Spinal cord (tissue), 10 donors: ENCODE measurements around the gene FOS. TPM values are rescaled to one million over a fixed set of nuclear protein-coding genes. Genes with fewer than 3 reads are reported as not detected.
A peak's percentile ranks its signal among the peaks of the same experiment; 100 is the strongest.
"Not testable (repeated sequence)": the region's sequence is repeated elsewhere in the genome, so short reads cannot be mapped to it uniquely, and the experiment has no call there.

ENCODE experiments used
- DNase-seq, 6 donors: peaks; one replicate each; pipeline versions ENCODE4 v3.0.0 to v3.0.0-alpha.2; 2013 to 2015; ENCODE audit warnings: low spot score in 6 of 6, low read depth in 4 of 6
- H3K27ac ChIP-seq: one replicate; pipeline ENCODE4 v1.5.1; 2013; ENCODE audit warnings: low read depth, low read length, control low read depth
- H3K27me3 ChIP-seq: one replicate; pipeline ENCODE4 v1.6.1; 2013; ENCODE audit warnings: low read length; ENCODE audit not compliant: control insufficient read depth, insufficient read depth
- H3K36me3 ChIP-seq: one replicate; pipeline ENCODE4 v1.6.1; 2013; ENCODE audit warnings: low read length; ENCODE audit not compliant: control insufficient read depth, insufficient read depth
- H3K4me1 ChIP-seq: one replicate; pipeline ENCODE4 v1.6.1; 2013; ENCODE audit warnings: low read length; ENCODE audit not compliant: control insufficient read depth, insufficient read depth
- H3K4me3 ChIP-seq: one replicate; pipeline ENCODE4 v1.5.1; 2013; ENCODE audit warnings: low read depth, low read length, control low read depth
- H3K9me3 ChIP-seq: one replicate; pipeline ENCODE4 v1.6.1; 2013; ENCODE audit warnings: low read length; ENCODE audit not compliant: control insufficient read depth, insufficient read depth
- WGBS: methylation state at CpG from one replicate; pipeline ENCODE4 v1.1.5; 2013; ENCODE audit warnings: missing lambda C conversion rate; ENCODE audit not compliant: insufficient coverage; 5-methylcytosine and 5-hydroxymethylcytosine counted together
- polyA plus RNA-seq, 2 donors: library from polyadenylated mRNA; unstranded; fragments of 120-200 nt; gene quantifications; one replicate each; pipeline ENCODE4 v1.2.1, GENCODE V29; 2013; ENCODE audit not compliant: insufficient read length in 2 of 2
- total RNA-seq, 2 donors: library from RNA; depleted of rRNA in 1 of 2; stranded (reverse); fragments of 120-200 nt in 1 of 2; fragments of >200 nt in 1 of 2; gene quantifications; one replicate each; pipeline versions ENCODE4 v1.2.3 to v1.2.4, GENCODE V29; 2013 to 2014
- donor health status: healthy.

The FOS gene
- total and polyA plus RNA-seq, 4 donors, result 124 to 842 (median 271) TPM

DNA sequence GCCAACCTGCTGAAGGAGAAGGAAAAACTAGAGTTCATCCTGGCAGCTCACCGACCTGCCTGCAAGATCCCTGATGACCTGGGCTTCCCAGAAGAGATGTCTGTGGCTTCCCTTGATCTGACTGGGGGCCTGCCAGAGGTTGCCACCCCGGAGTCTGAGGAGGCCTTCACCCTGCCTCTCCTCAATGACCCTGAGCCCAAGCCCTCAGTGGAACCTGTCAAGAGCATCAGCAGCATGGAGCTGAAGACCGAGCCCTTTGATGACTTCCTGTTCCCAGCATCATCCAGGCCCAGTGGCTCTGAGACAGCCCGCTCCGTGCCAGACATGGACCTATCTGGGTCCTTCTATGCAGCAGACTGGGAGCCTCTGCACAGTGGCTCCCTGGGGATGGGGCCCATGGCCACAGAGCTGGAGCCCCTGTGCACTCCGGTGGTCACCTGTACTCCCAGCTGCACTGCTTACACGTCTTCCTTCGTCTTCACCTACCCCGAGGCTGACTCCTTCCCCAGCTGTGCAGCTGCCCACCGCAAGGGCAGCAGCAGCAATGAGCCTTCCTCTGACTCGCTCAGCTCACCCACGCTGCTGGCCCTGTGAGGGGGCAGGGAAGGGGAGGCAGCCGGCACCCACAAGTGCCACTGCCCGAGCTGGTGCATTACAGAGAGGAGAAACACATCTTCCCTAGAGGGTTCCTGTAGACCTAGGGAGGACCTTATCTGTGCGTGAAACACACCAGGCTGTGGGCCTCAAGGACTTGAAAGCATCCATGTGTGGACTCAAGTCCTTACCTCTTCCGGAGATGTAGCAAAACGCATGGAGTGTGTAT is 2.4 kb downstream of the FOS start:
- peak in 1 of 6 donors; percentile 53 for DNase-seq
- Histone ChIP-seq H3K4me1 (peaks cover 45% of the 10 kb centered on the region), H3K27ac (peak overlapping the region; percentile 95), H3K9me3 (no peaks in the 10 kb centered on the region), H3K4me3 (peak overlapping the region; percentile 99), H3K36me3 (peaks cover 11% of the 10 kb centered on the region), H3K27me3 (peaks cover 3% of the 10 kb centered on the region)
- 88% methylated on average over 13 of the region's 17 CpGs for WGBS

DNA sequence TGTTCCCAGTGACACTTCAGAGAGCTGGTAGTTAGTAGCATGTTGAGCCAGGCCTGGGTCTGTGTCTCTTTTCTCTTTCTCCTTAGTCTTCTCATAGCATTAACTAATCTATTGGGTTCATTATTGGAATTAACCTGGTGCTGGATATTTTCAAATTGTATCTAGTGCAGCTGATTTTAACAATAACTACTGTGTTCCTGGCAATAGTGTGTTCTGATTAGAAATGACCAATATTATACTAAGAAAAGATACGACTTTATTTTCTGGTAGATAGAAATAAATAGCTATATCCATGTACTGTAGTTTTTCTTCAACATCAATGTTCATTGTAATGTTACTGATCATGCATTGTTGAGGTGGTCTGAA is 3.0 kb downstream of the FOS start:
- Histone ChIP-seq H3K4me3 (peak overlapping the region; percentile 11), H3K4me1 (peaks cover 40% of the 10 kb centered on the region), H3K27me3 (peaks cover 3% of the 10 kb centered on the region), H3K27ac (no peak overlapping the region), H3K9me3 (no peaks in the 10 kb centered on the region), H3K36me3 (peaks cover 11% of the 10 kb centered on the region)
- no CpG with 5 or more reads among the region's 1 CpG for WGBS
- DNase-seq, result no peak

DNA sequence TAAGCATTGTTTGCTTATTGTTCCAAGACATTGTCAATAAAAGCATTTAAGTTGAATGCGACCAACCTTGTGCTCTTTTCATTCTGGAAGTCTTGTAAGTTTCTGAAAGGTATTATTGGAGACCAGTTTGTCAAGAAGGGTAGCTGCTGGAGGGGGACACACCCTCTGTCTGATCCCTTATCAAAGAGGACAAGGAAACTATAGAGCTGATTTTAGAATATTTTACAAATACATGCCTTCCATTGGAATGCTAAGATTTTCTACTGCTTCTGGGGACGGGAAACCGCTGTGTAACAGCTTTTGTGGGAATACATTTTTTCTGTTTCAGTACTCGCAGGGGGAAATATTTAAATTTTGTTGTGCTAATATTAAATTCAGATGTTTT is 3.5 kb downstream of the FOS start:
- H3K27ac ChIP-seq, result no peak overlapping the region
- peak in 1 of 6 donors; percentile 74 for DNase-seq
- H3K4me3 ChIP-seq, result no peak overlapping the region
- H3K4me1 ChIP-seq, result peaks cover 37% of the 10 kb centered on the region
- no peaks in the 10 kb centered on the region for H3K9me3 ChIP-seq
- no CpG with 5 or more reads among the region's 4 CpGs for WGBS
- peaks cover 11% of the 10 kb centered on the region for H3K36me3 ChIP-seq
- peaks cover 3% of the 10 kb centered on the region for H3K27me3 ChIP-seq

DNA sequence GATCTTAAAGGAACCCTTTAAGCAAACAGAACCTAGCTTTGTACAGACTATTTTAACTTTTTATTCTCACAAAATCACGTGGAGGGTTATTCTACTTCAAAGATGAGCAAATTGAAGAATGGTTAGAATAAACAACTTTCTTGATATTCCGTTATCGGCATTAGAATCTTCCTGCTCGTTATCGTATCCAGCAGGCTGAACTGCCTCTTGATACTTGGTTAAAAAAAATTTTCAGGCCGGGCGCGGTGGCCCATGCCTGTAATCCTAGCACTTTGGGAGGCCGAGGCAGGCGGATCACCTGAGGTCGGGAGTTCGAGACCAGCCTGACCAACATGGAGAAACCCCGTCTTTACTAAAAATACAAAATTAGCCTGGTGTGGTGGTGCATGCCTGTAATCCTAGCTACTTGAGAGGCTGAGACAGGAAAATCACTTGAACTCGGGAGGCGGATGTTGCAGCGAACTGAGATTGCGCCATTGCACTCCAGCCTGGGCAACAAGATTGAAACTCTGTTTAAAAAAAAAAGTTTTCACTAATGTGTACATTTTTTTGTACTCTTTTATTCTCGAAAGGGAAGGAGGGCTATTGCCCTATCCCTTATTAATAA is 4.0 kb downstream of the FOS start:
- Histone ChIP-seq H3K36me3 (peaks cover 11% of the 10 kb centered on the region), H3K4me1 (peaks cover 32% of the 10 kb centered on the region)
- H3K4me3 ChIP-seq, H3K9me3 ChIP-seq, H3K27me3 ChIP-seq, DNase-seq, H3K27ac ChIP-seq: not testable (repeated sequence)
- WGBS, result 94% methylated on average over 12 of the region's 18 CpGs

DNA sequence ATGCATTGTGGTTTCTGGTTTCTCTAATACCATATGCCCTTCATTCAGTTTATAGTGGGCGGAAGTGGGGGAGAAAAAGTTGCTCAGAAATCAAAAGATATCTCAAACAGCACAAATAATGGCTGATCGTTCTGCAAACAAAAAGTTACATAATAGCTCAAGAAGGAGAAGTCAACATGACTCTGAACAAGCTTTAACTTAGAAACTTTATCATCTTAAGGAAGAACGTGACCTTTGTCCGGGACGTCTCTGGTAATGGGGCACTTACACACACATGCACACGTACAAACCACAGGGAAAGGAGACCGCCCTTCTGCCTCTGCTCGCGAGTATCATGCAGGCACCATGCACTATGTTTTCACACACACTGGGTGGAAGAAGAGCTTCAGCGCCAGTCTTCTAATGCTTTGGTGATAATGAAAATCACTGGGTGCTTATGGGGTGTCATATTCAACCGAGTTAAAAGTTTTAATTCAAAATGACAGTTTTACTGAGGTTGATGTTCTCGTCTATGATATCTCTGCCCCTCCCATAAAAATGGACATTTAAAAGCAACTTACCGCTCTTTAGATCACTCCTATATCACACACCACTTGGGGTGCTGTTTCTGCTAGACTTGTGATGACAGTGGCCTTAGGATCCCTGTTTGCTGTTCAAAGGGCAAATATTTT is 4.7 kb downstream of the FOS start:
- Histone ChIP-seq H3K4me1 (peaks cover 28% of the 10 kb centered on the region), H3K27me3 (peaks cover 3% of the 10 kb centered on the region), H3K27ac (no peak overlapping the region), H3K9me3 (no peaks in the 10 kb centered on the region), H3K36me3 (peaks cover 11% of the 10 kb centered on the region), H3K4me3 (no peak overlapping the region)
- 67% methylated on average over 3 of the region's 13 CpGs for WGBS
- peak in 1 of 6 donors; percentile 73 for DNase-seq

DNA sequence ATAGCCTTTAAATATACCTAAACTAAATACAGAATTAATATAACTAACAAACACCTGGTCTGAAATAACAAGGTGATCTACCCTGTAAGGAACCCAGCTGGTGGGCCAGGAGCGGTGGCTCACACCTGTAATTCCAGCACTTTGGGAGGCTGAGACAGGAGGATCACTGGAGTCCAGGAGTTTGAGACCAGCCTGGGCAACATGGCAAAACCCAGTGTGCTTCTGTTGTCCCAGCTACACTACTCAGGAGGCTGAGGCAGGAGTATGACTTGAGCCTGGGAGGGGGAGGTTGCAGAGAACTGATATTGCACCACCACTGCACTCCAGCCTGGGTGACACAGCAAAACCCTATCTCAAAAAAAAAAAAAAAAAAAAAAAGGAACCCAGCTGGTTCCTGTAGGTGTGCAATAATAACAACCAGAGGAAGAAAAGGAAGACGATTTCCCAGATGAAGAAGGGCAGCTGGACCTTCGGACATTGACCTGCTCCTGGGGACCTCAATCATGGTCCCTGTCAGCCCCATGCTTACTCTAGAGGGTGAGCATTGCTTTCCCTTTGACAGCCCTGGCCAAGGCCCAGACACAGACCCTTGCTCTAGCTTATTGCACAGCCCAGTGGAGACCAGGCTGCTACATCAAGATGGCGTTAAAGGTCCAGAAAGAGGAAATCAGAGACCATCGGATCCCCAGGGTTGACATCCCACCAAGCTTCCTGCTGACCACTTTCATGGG is 5.4 kb downstream of the FOS start:
- Histone ChIP-seq H3K9me3 (no peaks in the 10 kb centered on the region), H3K4me3 (no peak overlapping the region), H3K27ac (no peak overlapping the region), H3K36me3 (peaks cover 11% of the 10 kb centered on the region), H3K27me3 (peaks cover 3% of the 10 kb centered on the region), H3K4me1 (peaks cover 24% of the 10 kb centered on the region)
- 91% methylated on average over 5 of the region's 5 CpGs for WGBS
- DNase-seq, result peak in 1 of 6 donors; percentile 52

DNA sequence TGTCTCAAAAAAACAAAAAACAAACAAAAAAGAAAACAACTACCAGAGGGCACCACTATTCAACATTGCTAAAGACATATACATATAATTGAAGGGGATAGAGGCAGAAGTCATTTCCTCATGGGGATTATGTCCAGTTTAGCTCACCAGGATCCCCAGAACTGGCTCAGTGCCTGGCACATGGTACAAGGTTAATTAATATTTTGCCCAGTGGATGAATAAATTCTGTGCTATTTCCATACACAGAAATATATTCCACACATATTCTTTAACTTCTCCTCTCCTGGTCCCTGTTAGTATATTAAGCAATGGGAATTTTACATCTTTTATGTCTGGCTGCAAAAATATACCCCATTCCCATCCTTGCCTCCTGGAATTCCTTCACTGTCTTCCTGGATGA is 6.7 kb downstream of the FOS start:
- Histone ChIP-seq H3K4me1 (peaks cover 11% of the 10 kb centered on the region), H3K4me3 (no peak overlapping the region), H3K9me3 (no peaks in the 10 kb centered on the region), H3K27ac (no peak overlapping the region), H3K27me3 (no peaks in the 10 kb centered on the region), H3K36me3 (peaks cover 7% of the 10 kb centered on the region)
- no peak for DNase-seq

DNA sequence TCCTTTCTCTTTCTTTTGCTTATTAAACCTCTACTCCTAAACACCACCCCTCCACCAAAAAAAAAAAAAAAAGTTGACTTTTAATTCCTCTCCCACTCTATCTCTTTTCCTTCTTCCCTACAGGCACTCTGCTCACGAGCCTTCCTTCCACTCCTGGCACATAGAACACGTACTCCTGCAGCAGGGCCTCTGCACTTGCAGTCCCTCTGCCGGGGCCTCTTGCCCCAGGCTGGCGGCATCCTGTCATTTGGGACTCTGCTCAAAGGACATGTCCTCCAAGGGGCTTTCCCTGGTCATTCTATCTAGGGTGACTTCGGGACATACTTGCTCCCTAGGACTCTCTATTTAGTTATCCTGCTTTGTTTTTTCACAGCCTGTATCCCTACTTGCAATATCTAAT is 7.7 kb downstream of the FOS start:
- no peak for DNase-seq
- Histone ChIP-seq H3K9me3 (no peaks in the 10 kb centered on the region), H3K4me3 (no peak overlapping the region), H3K36me3 (peaks cover 1% of the 10 kb centered on the region), H3K27me3 (no peaks in the 10 kb centered on the region), H3K4me1 (peaks cover 1% of the 10 kb centered on the region), H3K27ac (no peak overlapping the region)
- WGBS, result 42% methylated on average over 5 of the region's 5 CpGs

DNA sequence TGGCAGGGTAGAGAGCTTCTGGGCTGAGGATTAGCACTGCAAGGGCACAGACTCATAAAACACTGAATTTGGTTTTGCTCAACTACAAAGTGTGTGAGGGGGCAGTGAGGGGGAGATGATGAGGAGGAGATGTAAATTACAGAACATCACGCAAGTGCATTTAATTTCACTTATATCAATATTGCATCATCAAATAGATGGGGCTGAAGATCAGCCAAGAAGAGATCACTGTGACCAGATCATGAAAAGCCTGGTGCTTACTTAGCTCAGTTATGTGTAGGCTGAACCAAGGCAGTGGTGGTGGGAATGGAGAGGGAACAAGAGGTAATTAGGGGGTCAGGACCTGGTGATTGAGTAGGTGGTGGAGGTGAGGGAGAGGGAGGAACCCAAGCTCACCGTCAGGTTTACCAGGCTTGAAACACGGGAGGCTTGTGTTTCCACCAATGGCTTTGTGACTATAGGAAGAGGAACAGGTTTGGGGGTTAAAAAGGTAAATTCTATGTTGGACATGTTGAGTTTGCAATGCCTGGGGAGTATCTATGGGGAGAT is 11.3 kb downstream of the FOS start:
- WGBS, result 78% methylated on average over 2 of the region's 3 CpGs
- peaks cover 15% of the 10 kb centered on the region for H3K4me1 ChIP-seq
- H3K4me3 ChIP-seq, result no peak overlapping the region
- DNase-seq, result no peak
- H3K27ac ChIP-seq, result no peak overlapping the region
- H3K27me3 ChIP-seq, result no peaks in the 10 kb centered on the region
- no peaks in the 10 kb centered on the region for H3K36me3 ChIP-seq
- no peaks in the 10 kb centered on the region for H3K9me3 ChIP-seq
